ENCODE data around the gene SNORC. TPM values are rescaled to one million over a fixed set of nuclear protein-coding genes. Genes with fewer than 3 reads are reported as not detected.

The SNORC gene
- polyA plus RNA-seq, 1 donor from 2014 or later = 0.68 TPM

DNA sequence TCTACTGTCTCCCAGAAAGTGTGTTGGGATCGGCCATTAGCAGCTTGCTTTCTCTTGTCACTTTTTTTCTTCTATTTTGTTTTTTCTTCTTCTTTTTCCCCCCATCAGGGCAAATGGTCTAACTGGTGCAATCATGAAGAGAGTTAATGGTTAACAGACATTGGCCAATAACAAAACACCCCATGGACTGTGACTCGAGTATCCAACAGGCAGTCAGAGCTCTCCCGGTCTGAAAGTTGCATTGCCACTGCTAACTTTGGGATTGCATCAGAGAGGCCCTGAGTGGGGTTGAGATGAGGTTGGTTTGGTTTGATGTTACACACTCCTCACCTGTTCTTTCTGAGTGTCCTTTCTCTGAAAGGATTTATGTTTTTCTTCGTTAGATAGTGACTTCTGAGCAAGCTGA, 12.9 kb upstream of the SNORC start:
- no peak for TF ChIP-seq EZH2 (IDR thresholded peaks at IDR 0.05; ENCODE audit: borderline replicate concordance, insufficient read depth, low read length, poor library complexity, severe bottlenecking)
- no peak for TF ChIP-seq TAF1 (IDR thresholded peaks at IDR 0.05; ENCODE audit: low read depth)
- TF ChIP-seq EP300 (conservative IDR thresholded peaks at IDR 0.05; ENCODE audit: poor library complexity, severe bottlenecking) = no peak
- no peak for TF ChIP-seq POLR2AphosphoS5 (IDR thresholded peaks at IDR 0.05)
- TF ChIP-seq CTCF (IDR thresholded peaks at IDR 0.05; ENCODE audit: poor library complexity, severe bottlenecking) = no peak
- TF ChIP-seq REST (IDR thresholded peaks at IDR 0.05; ENCODE audit: borderline replicate concordance) = no peak
- no peak for TF ChIP-seq RAD21 (conservative IDR thresholded peaks at IDR 0.05)
- TF ChIP-seq SMC3 (conservative IDR thresholded peaks at IDR 0.05; ENCODE audit: poor library complexity) = no peak
- TF ChIP-seq MXI1 (conservative IDR thresholded peaks at IDR 0.05; ENCODE audit: poor library complexity, severe bottlenecking) = no peak

DNA sequence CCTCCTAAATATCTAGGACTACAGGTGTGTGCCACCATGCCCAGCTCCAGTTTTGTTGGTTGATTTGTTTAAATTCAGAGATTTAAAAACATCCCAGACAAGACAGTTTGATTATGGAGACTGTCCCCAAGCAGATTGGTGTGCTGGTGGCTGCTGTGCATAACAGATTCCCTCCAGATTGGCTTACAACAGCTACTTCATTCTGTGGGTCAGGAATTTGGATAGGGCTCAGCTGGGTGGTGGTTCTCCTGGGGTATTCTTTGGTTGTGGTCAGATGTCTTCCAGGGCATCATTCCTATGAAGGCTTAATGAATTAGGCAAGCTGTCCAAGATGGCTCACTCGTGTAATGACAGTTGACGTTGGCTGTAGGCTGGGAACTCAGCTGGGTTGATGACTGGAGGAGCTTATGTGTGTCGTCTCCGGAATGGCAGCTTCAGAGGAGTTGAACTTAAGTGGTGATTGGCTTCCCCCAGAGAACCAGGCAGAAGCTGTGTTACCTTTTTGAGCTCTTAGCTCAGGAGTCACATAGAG, 10.6 kb upstream of the SNORC start:
- H3K9me3 ChIP-seq (ENCODE audit: low read length) = no peaks in the 10 kb centered on the region
- H4K20me1 ChIP-seq (ENCODE audit: insufficient read depth) = no peaks in the 10 kb centered on the region
- no peaks in the 10 kb centered on the region for H3K27me3 ChIP-seq (ENCODE audit: insufficient read depth, low read depth, low read length)
- no peaks in the 10 kb centered on the region for H3K9me2 ChIP-seq (ENCODE audit: insufficient read depth, low read length)
- H3F3A ChIP-seq (ENCODE audit: insufficient read depth, low read length, poor library complexity, severe bottlenecking) = no peaks in the 10 kb centered on the region
- no peak overlapping the region for H3K4me2 ChIP-seq (ENCODE audit: low read length)
- H3K4me3 ChIP-seq (ENCODE audit: low read length) = no peak overlapping the region
- no peak overlapping the region for H2AFZ ChIP-seq (ENCODE audit: low read depth, low read length)
- H3K27ac ChIP-seq (ENCODE audit: low read length) = no peak overlapping the region
- peaks cover 11% of the 10 kb centered on the region for H3K36me3 ChIP-seq (ENCODE audit: insufficient read depth, low read length)
- H3K9ac ChIP-seq (ENCODE audit: low read length) = no peak overlapping the region
- TF ChIP-seq POLR2AphosphoS5 (IDR thresholded peaks at IDR 0.05) (no peak), TAF1 (IDR thresholded peaks at IDR 0.05; ENCODE audit: low read depth) (no peak)
- no peaks in the 10 kb centered on the region for H3K79me2 ChIP-seq (replicated peaks; ENCODE audit: insufficient read depth, low read length)

More for the DNA sequence above, 12.9 kb upstream of the SNORC start:
- Histone ChIP-seq H3K4me2 (ENCODE audit: low read length) (no peak overlapping the region), H4K20me1 (ENCODE audit: insufficient read depth) (no peaks in the 10 kb centered on the region), H3K4me3 (ENCODE audit: low read length) (no peak overlapping the region), H2AFZ (ENCODE audit: low read depth, low read length) (no peak overlapping the region), H3K36me3 (ENCODE audit: insufficient read depth, low read length) (peaks cover 11% of the 10 kb centered on the region), H3K27ac (ENCODE audit: low read length) (no peak overlapping the region), H3K9me2 (ENCODE audit: insufficient read depth, low read length) (no peaks in the 10 kb centered on the region), H3F3A (ENCODE audit: insufficient read depth, low read length, poor library complexity, severe bottlenecking) (no peaks in the 10 kb centered on the region), H3K79me2 (replicated peaks; ENCODE audit: insufficient read depth, low read length) (no peaks in the 10 kb centered on the region), H3K9me3 (ENCODE audit: low read length) (no peaks in the 10 kb centered on the region), H3K27me3 (ENCODE audit: insufficient read depth, low read depth, low read length) (no peaks in the 10 kb centered on the region), H3K9ac (ENCODE audit: low read length) (no peak overlapping the region)

Data from neural cell (in vitro differentiated cells).